Small intestine (tissue), 7 donors: ENCODE results near the gene HNRNPM. TPM values are rescaled to one million over a fixed set of nuclear protein-coding genes. Genes with fewer than 3 reads are reported as not detected.
"Not testable (repeated sequence)": the region's sequence is repeated elsewhere in the genome, so short reads cannot be mapped to it uniquely, and the experiment has no call there.

ENCODE experiments used
- DNase-seq, 2 donors: peaks; one replicate each; pipeline versions ENCODE4 v3.0.0 to v3.0.0-alpha.2; 2013
- FAIRE-seq: peaks from 2 replicates; lab custom pipeline; 2012; peaks lifted over from hg19 to GRCh38; lab: Jason Lieb, UNC
- H3K27ac ChIP-seq, 3 donors: one replicate each; pipeline ENCODE4 v1.5.1; 2013; ENCODE audit warnings: low read length in 2 of 3, mild to moderate bottlenecking in 2 of 3, control low read depth in 1 of 3, inconsistent platforms in 1 of 3, low read depth in 1 of 3, moderate library complexity in 1 of 3
- H3K27me3 ChIP-seq, 3 donors: one replicate each; pipeline ENCODE4 v1.6.1; 2013; ENCODE audit warnings: low read length in 3 of 3, inconsistent platforms in 1 of 3; ENCODE audit not compliant: control insufficient read depth in 3 of 3, insufficient read depth in 3 of 3
- H3K36me3 ChIP-seq, 3 donors: one replicate each; pipeline ENCODE4 v1.6.1; 2013; ENCODE audit warnings: low read length in 3 of 3, inconsistent platforms in 1 of 3, low read depth in 1 of 3, mild to moderate bottlenecking in 1 of 3, moderate library complexity in 1 of 3; ENCODE audit not compliant: control insufficient read depth in 3 of 3, insufficient read depth in 2 of 3
- H3K4me1 ChIP-seq, 3 donors: one replicate each; pipeline ENCODE4 v1.6.1; 2013; ENCODE audit warnings: low read length in 2 of 3, inconsistent platforms in 1 of 3, low read depth in 1 of 3, mild to moderate bottlenecking in 1 of 3, moderate library complexity in 1 of 3; ENCODE audit not compliant: control insufficient read depth in 3 of 3, insufficient read depth in 2 of 3
- H3K4me3 ChIP-seq, 3 donors: one replicate each; pipeline ENCODE4 v1.5.1; 2013; ENCODE audit warnings: low read length in 3 of 3, control low read depth in 1 of 3, inconsistent platforms in 1 of 3, low read depth in 1 of 3, mild to moderate bottlenecking in 1 of 3, moderate library complexity in 1 of 3
- H3K9me3 ChIP-seq, 2 donors: one replicate each; pipeline ENCODE4 v1.6.1; 2013; ENCODE audit warnings: low read depth in 1 of 2, low read length in 1 of 2; ENCODE audit not compliant: control insufficient read depth in 2 of 2, insufficient read depth in 1 of 2
- WGBS, 3 donors: extraction: QIAGEN DNeasy Blood & Tissue Kit; methylation state at CpG; one replicate each; pipeline ENCODE4 v1.1.7; 2013; 5-methylcytosine and 5-hydroxymethylcytosine counted together
- polyA plus RNA-seq, 4 donors: library from polyadenylated mRNA; stranded (reverse) in 3 of 4; unstranded in 1 of 4; fragments of 200-250 nt in 3 of 4; fragments of 120-200 nt in 1 of 4; gene quantifications; one replicate each; pipeline versions ENCODE4 v1.2.1 to v1.2.3, GENCODE V29; 2013
- donor health status: healthy with polysubstance abuse.
- donor health status: control.
- donor health status: control.
- donor health status: Bipolar disorder and iron deficiency.
- donor health status: healthy.

Gene HNRNPM
- polyA plus RNA-seq, 4 donors = 98.6 to 225 (median 156) TPM

GRCh38 chr19:8399681-8400188, 45.0 kb upstream of the HNRNPM start:
- no peaks in the 10 kb centered on the region for H3K9me3 ChIP-seq
- H3K27me3 ChIP-seq = no peaks in the 10 kb centered on the region
- peaks cover 0 to 3% (median 0%) of the 10 kb centered on the region in 3 donors for H3K4me1 ChIP-seq
- H3K36me3 ChIP-seq = peaks cover 9 to 83% (median 12%) of the 10 kb centered on the region in 3 donors
- no peak overlapping the region for H3K27ac ChIP-seq
- FAIRE-seq (no peak), DNase-seq (no peak)
- H3K4me3 ChIP-seq = no peak overlapping the region
- 91 to 95% (median 93%) methylated on average over 34 of the region's 34 CpGs for WGBS, 3 donors

GRCh38 chr19:8401981-8402411, 42.8 kb upstream of the HNRNPM start:
- no peak for FAIRE-seq
- Histone ChIP-seq H3K4me3 (no peak overlapping the region), H3K27me3 (no peaks in the 10 kb centered on the region), H3K9me3 (no peaks in the 10 kb centered on the region), H3K36me3 (peaks cover 12 to 70% (median 13%) of the 10 kb centered on the region in 3 donors), H3K27ac (no peak overlapping the region), H3K4me1 (peaks cover 0 to 3% (median 0%) of the 10 kb centered on the region in 3 donors)
- no peak for DNase-seq
- 92 to 96% (median 95%) methylated on average over 21 of the region's 21 CpGs for WGBS, 3 donors

GRCh38 chr19:8403098-8403819, 41.5 kb upstream of the HNRNPM start:
- Histone ChIP-seq H3K4me1 (no peaks in the 10 kb centered on the region), H3K9me3 (no peaks in the 10 kb centered on the region), H3K36me3 (peaks cover 12 to 63% (median 13%) of the 10 kb centered on the region in 3 donors), H3K27me3 (no peaks in the 10 kb centered on the region), H3K27ac (peak overlapping the region in 1 of 3 donors; percentile 14), H3K4me3 (no peak overlapping the region)
- DNase-seq (no peak), FAIRE-seq (no peak)
- whole genome bisulfite sequencing, 3 donors = 88 to 96% (median 93%) methylated on average over 37 to 44 of the region's 44 CpGs

GRCh38 chr19:8403820-8404109, 41.0 kb upstream of the HNRNPM start:
- H3K27ac ChIP-seq = peak overlapping the region in 1 of 3 donors; percentile 14
- no peak for FAIRE-seq
- DNase-seq = no peak
- no peaks in the 10 kb centered on the region for H3K9me3 ChIP-seq
- no peaks in the 10 kb centered on the region for H3K27me3 ChIP-seq
- 82 to 92% (median 91%) methylated on average over 16 to 24 of the region's 24 CpGs for WGBS, 3 donors
- no peak overlapping the region for H3K4me3 ChIP-seq
- H3K36me3 ChIP-seq = peaks cover 12 to 59% (median 13%) of the 10 kb centered on the region in 3 donors
- no peaks in the 10 kb centered on the region for H3K4me1 ChIP-seq

- Histone ChIP-seq H3K4me1 (no peaks in the 10 kb centered on the region), H3K9me3 (no peaks in the 10 kb centered on the region), H3K27me3 (no peaks in the 10 kb centered on the region), H3K36me3 (peaks cover 9 to 52% (median 13%) of the 10 kb centered on the region in 3 donors), H3K4me3 (no peak overlapping the region), H3K27ac (no peak overlapping the region)
- DNase-seq (no peak), FAIRE-seq (no peak)
- WGBS, 3 donors = 82 to 92% (median 89%) methylated on average over 18 of the region's 18 CpGs
These were observed 40.2 kb upstream of the HNRNPM start for GRCh38 chr19:8404391-8405151.

- 82 to 86% (median 85%) methylated on average over 13 of the region's 13 CpGs for WGBS, 3 donors
- H3K27me3 ChIP-seq, H3K4me3 ChIP-seq, DNase-seq, H3K36me3 ChIP-seq, H3K4me1 ChIP-seq, H3K27ac ChIP-seq, H3K9me3 ChIP-seq, FAIRE-seq: not testable (repeated sequence)
These were observed 34.1 kb upstream of the HNRNPM start for GRCh38 chr19:8410718-8411117.

- no peaks in the 10 kb centered on the region for H3K27me3 ChIP-seq
- peak; percentile 97 for DNase-seq
- 2 to 5% (median 4%) methylated on average over 36 to 89 of the region's 89 CpGs for WGBS, 3 donors
- no peak for FAIRE-seq
- no peaks in the 10 kb centered on the region for H3K36me3 ChIP-seq
- H3K9me3 ChIP-seq = no peaks in the 10 kb centered on the region
- H3K4me3 ChIP-seq = peak within 1 kb of the TSS; percentile 45 to 87 (median 59)
- H3K27ac ChIP-seq = peak within 1 kb of the TSS in 1 of 3 donors; percentile 40
- H3K4me1 ChIP-seq = peaks cover 0 to 4% (median 2%) of the 10 kb centered on the region in 3 donors
These were observed 31.8 kb upstream of the HNRNPM start, which contains the start of gene MARCHF2 for GRCh38 chr19:8412783-8413628. TSS of gene MARCHF2 (plus strand) at chr19:8413305. CDS start at chr19:8421841, 8,536 bp downstream.

- Histone ChIP-seq H3K36me3 (peaks cover 0 to 2% (median 0%) of the 10 kb centered on the region in 3 donors), H3K4me3 (peak overlapping the region; percentile 45 to 87 (median 59)), H3K4me1 (peaks cover 0 to 4% (median 2%) of the 10 kb centered on the region in 3 donors), H3K27me3 (no peaks in the 10 kb centered on the region), H3K27ac (peak overlapping the region in 1 of 3 donors; percentile 40), H3K9me3 (no peaks in the 10 kb centered on the region)
- DNase-seq (no peak), FAIRE-seq (no peak)
- WGBS, 3 donors = 12 to 22% (median 22%) methylated on average over 3 of the region's 3 CpGs
These were observed 31.2 kb upstream of the HNRNPM start for GRCh38 chr19:8413629-8413995.
